Vagina (tissue), 2 donors: ENCODE results near the gene VMO1.

Source experiments
- POLR2A ChIP-seq, 2 donors: fragments of 450-650 bp; IDR thresholded peaks; one replicate each; pipeline ENCODE4 v1.6.1; 2017; ENCODE audit warnings: antibody characterized with exemption in 2 of 2, mild to moderate bottlenecking in 2 of 2, moderate library complexity in 2 of 2
- POLR2AphosphoS5 ChIP-seq, 2 donors: sonication (generic); formaldehyde crosslinking; IDR thresholded peaks; one replicate each; pipeline ENCODE4 v1.9.0; 2017; ENCODE audit warnings: antibody characterized with exemption in 2 of 2, mild to moderate bottlenecking in 2 of 2, low read depth in 1 of 2; ENCODE audit not compliant: insufficient read depth in 1 of 2
- TF ChIP-seq, protein P1 (sequence below), 3 experiments: fragments of 450-650 bp in 2 of 3; fragments of 200-600 bp in 1 of 3; sonication (generic) in 1 of 3; IDR thresholded peaks; one replicate each; pipeline ENCODE4 v1.5.1; 2017 to 2019; ENCODE audit warnings: antibody characterized with exemption in 3 of 3, mild to moderate bottlenecking in 2 of 3, moderate library complexity in 2 of 3

DNA sequence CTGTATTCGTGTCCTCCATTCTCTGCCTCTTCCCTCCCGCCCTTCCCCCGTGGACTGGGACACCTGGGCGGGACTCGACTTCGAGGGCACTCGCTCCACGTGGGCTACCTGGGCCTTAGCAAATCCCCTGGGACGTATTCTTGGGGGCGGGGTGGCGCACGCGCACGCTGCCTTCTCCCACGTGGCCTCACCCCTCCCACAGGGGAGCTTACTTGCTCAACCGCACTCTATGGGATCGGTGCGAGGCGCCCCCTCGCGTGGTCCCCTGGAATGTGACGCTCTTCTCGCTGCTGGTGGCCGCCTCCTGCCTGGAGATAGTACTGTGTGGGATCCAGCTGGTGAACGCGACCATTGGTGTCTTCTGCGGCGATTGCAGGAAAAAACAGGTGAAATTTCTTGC lies 3.5 kb downstream of the VMO1 start:
- TF ChIP-seq, protein P1, sequence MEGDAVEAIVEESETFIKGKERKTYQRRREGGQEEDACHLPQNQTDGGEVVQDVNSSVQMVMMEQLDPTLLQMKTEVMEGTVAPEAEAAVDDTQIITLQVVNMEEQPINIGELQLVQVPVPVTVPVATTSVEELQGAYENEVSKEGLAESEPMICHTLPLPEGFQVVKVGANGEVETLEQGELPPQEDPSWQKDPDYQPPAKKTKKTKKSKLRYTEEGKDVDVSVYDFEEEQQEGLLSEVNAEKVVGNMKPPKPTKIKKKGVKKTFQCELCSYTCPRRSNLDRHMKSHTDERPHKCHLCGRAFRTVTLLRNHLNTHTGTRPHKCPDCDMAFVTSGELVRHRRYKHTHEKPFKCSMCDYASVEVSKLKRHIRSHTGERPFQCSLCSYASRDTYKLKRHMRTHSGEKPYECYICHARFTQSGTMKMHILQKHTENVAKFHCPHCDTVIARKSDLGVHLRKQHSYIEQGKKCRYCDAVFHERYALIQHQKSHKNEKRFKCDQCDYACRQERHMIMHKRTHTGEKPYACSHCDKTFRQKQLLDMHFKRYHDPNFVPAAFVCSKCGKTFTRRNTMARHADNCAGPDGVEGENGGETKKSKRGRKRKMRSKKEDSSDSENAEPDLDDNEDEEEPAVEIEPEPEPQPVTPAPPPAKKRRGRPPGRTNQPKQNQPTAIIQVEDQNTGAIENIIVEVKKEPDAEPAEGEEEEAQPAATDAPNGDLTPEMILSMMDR (IDR thresholded peaks at IDR 0.05) = no peak
- TF ChIP-seq POLR2AphosphoS5 (IDR thresholded peaks at IDR 0.05; ENCODE audit: insufficient read depth in 1 of 2, low read depth in 1 of 2) (no peak), POLR2A (IDR thresholded peaks at IDR 0.05) (no peak)
